PC-3 (cell line): ENCODE results near the gene HLA-DRB5. TPM values are rescaled to one million over a fixed set of nuclear protein-coding genes. Genes with fewer than 3 reads are reported as not detected.
"Not testable (repeated sequence)": the region's sequence is repeated elsewhere in the genome, so short reads cannot be mapped to it uniquely, and the experiment has no call there.

Experiments
- ATAC-seq: fragments of 200-7000 bp; cut with Tn5 transposase; 2 replicates; pipeline ENCODE4 v1.9.1; 2020; ENCODE audit warnings: mild to moderate bottlenecking, moderate library complexity
- BruUV-seq: library from RNA; stranded (reverse); fragments of 400-500 nt; replicated peaks from 2 replicates; lab custom pipeline; 2021; lab: Mats Ljungman, UMichigan
- CTCF ChIA-PET: fragments of 300-600 bp; sonication (Branson Sonifier 250); formaldehyde crosslinking; loops from one replicate; lab custom pipeline; 2022; ENCODE audit warnings: antibody characterized with exemption; lab: Charles Lee
- POLR2A ChIA-PET: fragments of 300-600 bp; sonication (Branson Sonifier 250); formaldehyde crosslinking; loops from one replicate; lab custom pipeline; 2022; ENCODE audit warnings: antibody characterized with exemption; ENCODE audit not compliant: unreplicated experiment; lab: Charles Lee
- DNase-seq: peaks from one replicate; pipeline ENCODE4 v3.0.0-alpha.2; 2015
- H2AFZ ChIP-seq: fragments of 300-600 bp; sonication (generic); 2 replicates; pipeline ENCODE4 v1.6.0; 2016; ENCODE audit warnings: antibody characterized with exemption, low read length
- H3F3A ChIP-seq: fragments of 300-600 bp; sonication (generic); one replicate; pipeline ENCODE4 v1.6.0; 2017; ENCODE audit warnings: antibody characterized with exemption, low read length, control low read depth, mild to moderate bottlenecking; ENCODE audit not compliant: unreplicated experiment
- H3K27ac ChIP-seq: fragments of 300-600 bp; sonication (generic); 2 replicates; pipeline ENCODE4 v1.5.1; 2016; ENCODE audit warnings: mild to moderate bottlenecking, low read length
- H3K27me3 ChIP-seq: fragments of 300-600 bp; sonication (generic); 2 replicates; pipeline ENCODE4 v1.6.1; 2016; ENCODE audit warnings: low read length, mixed read lengths
- H3K36me3 ChIP-seq: fragments of 300-600 bp; sonication (generic); 2 replicates; pipeline ENCODE4 v1.6.1; 2016; ENCODE audit warnings: low read depth, mixed run types, low read length, mixed read lengths
- H3K4me1 ChIP-seq: fragments of 300-600 bp; sonication (generic); 2 replicates; pipeline ENCODE4 v1.5.1; 2016; ENCODE audit warnings: low read length; ENCODE audit not compliant: insufficient read depth
- H3K4me2 ChIP-seq: fragments of 300-600 bp; sonication (generic); 2 replicates; pipeline ENCODE4 v1.6.0; 2016; ENCODE audit warnings: low read length
- H3K4me3 ChIP-seq: fragments of 300-600 bp; sonication (generic); 2 replicates; pipeline ENCODE4 v1.5.1; 2016; ENCODE audit warnings: mild to moderate bottlenecking, low read length, mixed read lengths
- H3K79me2 ChIP-seq: fragments of 300-600 bp; sonication (generic); 2 replicates; pipeline ENCODE4 v1.6.1; 2017; ENCODE audit warnings: low read length, mixed read lengths
- H3K9ac ChIP-seq: fragments of 300-600 bp; sonication (generic); 2 replicates; pipeline ENCODE4 v1.6.0; 2016; ENCODE audit warnings: mild to moderate bottlenecking, low read length
- H3K9me2 ChIP-seq: fragments of 300-600 bp; sonication (generic); replicated peaks from 2 replicates; pipeline ENCODE4 v1.6.1; 2016; ENCODE audit warnings: mixed run types, low read length, mixed read lengths
- H3K9me3 ChIP-seq: fragments of 300-600 bp; sonication (generic); 2 replicates; pipeline ENCODE4 v1.6.1; 2016; ENCODE audit warnings: low read length, mixed read lengths
- H4K20me1 ChIP-seq: fragments of 300-600 bp; sonication (generic); 2 replicates; pipeline ENCODE4 v1.6.1; 2016; ENCODE audit warnings: low read length, mixed read lengths
- CTCF ChIP-seq: fragments of 300-600 bp; sonication (generic); conservative IDR thresholded peaks from 2 replicates; pipeline ENCODE4 v1.5.1; 2017; ENCODE audit warnings: antibody characterized with exemption, low read depth, mild to moderate bottlenecking, low read length
- EZH2 ChIP-seq: fragments of 300-600 bp; sonication (generic); IDR thresholded peaks from one replicate; pipeline ENCODE4 v1.6.1; 2017; ENCODE audit warnings: antibody characterized with exemption, mild to moderate bottlenecking, low read length; ENCODE audit not compliant: unreplicated experiment
- EZH2phosphoT487 ChIP-seq: fragments of 300-600 bp; sonication (generic); IDR thresholded peaks from 2 replicates; pipeline ENCODE4 v1.6.1; 2018; ENCODE audit warnings: mild to moderate bottlenecking, antibody characterized with exemption, low read length, borderline replicate concordance
- intact Hi-C: fragments of 100-400 bp; cut with micrococcal nuclease; formaldehyde crosslinking; loops from 2 replicates; pipeline ENCODE4 v1.9.0; 2023
- total RNA-seq: library from RNA; depleted of rRNA; stranded (reverse); fragments of >200 nt; gene quantifications from 2 replicates; pipeline ENCODE4 v1.2.3, GENCODE V29; 2014; rRNA removed

Gene HLA-DRB5
- total RNA-seq, 1 experiment from 2014 or later, result not detected

- no peak overlapping the region for H3K27ac ChIP-seq
- H3K9me3 ChIP-seq, result no peaks in the 10 kb centered on the region
- H3K9me2 ChIP-seq, result no peaks in the 10 kb centered on the region
- no TSS peak for BruUV-seq
- no peaks in the 10 kb centered on the region for H3F3A ChIP-seq
- intact Hi-C loops, result no loop called here
- ChIA-PET CTCF (no interaction called here), POLR2A (no interaction called here)
- no peaks in the 10 kb centered on the region for H3K36me3 ChIP-seq
- no peaks in the 10 kb centered on the region for H4K20me1 ChIP-seq
- H3K4me3 ChIP-seq, result no peak overlapping the region
- H2AFZ ChIP-seq, result no peak overlapping the region
- DNase-seq (no peak), ATAC-seq (no peak)
- H3K27me3 ChIP-seq, result peaks cover 46% of the 10 kb centered on the region
- TF ChIP-seq EZH2phosphoT487 (no peak), EZH2 (no peak), CTCF (no peak)
- H3K4me1 ChIP-seq, result no peaks in the 10 kb centered on the region
- H3K79me2 ChIP-seq, result no peaks in the 10 kb centered on the region
- H3K9ac ChIP-seq, result no peak overlapping the region
- H3K4me2 ChIP-seq, result no peak overlapping the region
Measured at GRCh38 chr6:32472781-32473375, 57.2 kb downstream of the HLA-DRB5 start.

- POLR2A ChIA-PET, H3K4me3 ChIP-seq, H3K9ac ChIP-seq, H3F3A ChIP-seq, H3K4me2 ChIP-seq, H3K27ac ChIP-seq, H3K9me2 ChIP-seq, H2AFZ ChIP-seq, DNase-seq, CTCF ChIA-PET, BruUV-seq, H3K79me2 ChIP-seq, H3K4me1 ChIP-seq, H3K9me3 ChIP-seq, H4K20me1 ChIP-seq, intact Hi-C loops, ATAC-seq, H3K36me3 ChIP-seq: not testable (repeated sequence)
- peaks cover 39% of the 10 kb centered on the region for H3K27me3 ChIP-seq
Measured at GRCh38 chr6:32467743-32468503, 62.2 kb downstream of the HLA-DRB5 start.

Other genes with a start within 250 kb of the HLA-DRB5 start
- not detected in 2 replicates for gene TSBP1, start 158.4 kb downstream of the HLA-DRB5 start, total RNA-seq
- gene BTNL2, start 123.1 kb downstream of the HLA-DRB5 start, total RNA-seq, result not detected in 2 replicates
- gene HLA-DRA, start 90.4 kb downstream of the HLA-DRB5 start, total RNA-seq, result not detected in 2 replicates
- gene HLA-DRB1, start 59.6 kb upstream of the HLA-DRB5 start, total RNA-seq, result not detected in 2 replicates
- not detected in 2 replicates for gene HLA-DQA1, start 107.1 kb upstream of the HLA-DRB5 start, total RNA-seq
- gene HLA-DQB1, start 136.4 kb upstream of the HLA-DRB5 start, total RNA-seq, result not detected in 2 replicates
- not detected in 2 replicates for gene HLA-DQA2, start 211.1 kb upstream of the HLA-DRB5 start, total RNA-seq
- gene HLA-DQB2, start 233.2 kb upstream of the HLA-DRB5 start, total RNA-seq, result not detected in 2 replicates